ENCODE data around the gene SLC16A8.

DNA sequence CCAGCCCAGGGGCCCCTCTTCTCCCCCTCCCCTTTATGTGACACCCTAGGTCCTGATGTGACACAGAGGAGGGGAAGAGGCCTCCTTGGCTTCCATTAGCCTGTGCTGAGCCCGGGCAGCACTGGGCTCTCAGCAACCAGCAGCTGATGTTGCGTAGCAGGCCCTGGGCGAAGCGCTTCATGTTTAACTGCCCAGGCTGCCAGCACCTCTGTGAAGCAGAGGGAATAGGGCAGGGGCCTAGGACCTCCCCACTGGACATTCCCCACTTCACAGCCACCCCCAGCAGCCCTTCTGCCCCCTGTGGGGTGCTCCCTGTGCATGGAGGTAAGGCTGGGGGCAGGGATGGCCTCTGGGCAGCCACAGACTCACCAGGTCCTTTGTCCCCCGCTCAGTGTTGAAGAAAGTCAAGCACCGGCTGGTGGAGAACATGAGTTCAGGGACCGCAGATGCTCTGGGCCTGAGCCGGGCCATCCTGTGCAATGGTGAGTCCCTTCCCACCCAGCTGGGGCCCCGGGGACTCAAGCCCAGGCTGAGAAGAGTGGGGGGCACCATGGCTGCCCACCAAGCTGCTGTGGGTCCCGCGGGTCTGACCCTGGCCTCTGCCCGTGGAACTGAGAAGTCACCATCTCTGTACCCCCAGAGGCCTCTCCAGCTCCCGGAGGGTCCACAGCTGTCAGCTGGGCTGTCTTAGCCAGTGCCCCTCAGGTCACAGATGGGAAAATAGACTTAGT lies 15.2 kb downstream of the SLC16A8 start:
- TF ChIP-seq, protein P1, sequence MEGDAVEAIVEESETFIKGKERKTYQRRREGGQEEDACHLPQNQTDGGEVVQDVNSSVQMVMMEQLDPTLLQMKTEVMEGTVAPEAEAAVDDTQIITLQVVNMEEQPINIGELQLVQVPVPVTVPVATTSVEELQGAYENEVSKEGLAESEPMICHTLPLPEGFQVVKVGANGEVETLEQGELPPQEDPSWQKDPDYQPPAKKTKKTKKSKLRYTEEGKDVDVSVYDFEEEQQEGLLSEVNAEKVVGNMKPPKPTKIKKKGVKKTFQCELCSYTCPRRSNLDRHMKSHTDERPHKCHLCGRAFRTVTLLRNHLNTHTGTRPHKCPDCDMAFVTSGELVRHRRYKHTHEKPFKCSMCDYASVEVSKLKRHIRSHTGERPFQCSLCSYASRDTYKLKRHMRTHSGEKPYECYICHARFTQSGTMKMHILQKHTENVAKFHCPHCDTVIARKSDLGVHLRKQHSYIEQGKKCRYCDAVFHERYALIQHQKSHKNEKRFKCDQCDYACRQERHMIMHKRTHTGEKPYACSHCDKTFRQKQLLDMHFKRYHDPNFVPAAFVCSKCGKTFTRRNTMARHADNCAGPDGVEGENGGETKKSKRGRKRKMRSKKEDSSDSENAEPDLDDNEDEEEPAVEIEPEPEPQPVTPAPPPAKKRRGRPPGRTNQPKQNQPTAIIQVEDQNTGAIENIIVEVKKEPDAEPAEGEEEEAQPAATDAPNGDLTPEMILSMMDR (IDR thresholded peaks at IDR 0.05; ENCODE audit: borderline replicate concordance, extremely low read depth, low read length, poor library complexity, severe bottlenecking) = no peak
- no peak for TF ChIP-seq EZH2 (IDR thresholded peaks at IDR 0.05; ENCODE audit: borderline replicate concordance, low read depth, low read length, severe bottlenecking)

Measured in DND-41 (cell line).